Endodermal cell (in vitro differentiated cells): ENCODE results near the gene SYT5. TPM values are rescaled to one million over a fixed set of nuclear protein-coding genes. Genes with fewer than 3 reads are reported as not detected.

ENCODE experiments used
- DNase-seq: peaks from one replicate; pipeline ENCODE4 v3.0.0-alpha.2; 2017
- H3K27ac ChIP-seq: 2 replicates; pipeline ENCODE4 v1.5.1; 2013; ENCODE audit warnings: mild to moderate bottlenecking, low read depth, low read length, moderate library complexity
- H3K27me3 ChIP-seq: 2 replicates; pipeline ENCODE4 v1.6.1; 2013; ENCODE audit warnings: mild to moderate bottlenecking, low read length, moderate library complexity; ENCODE audit not compliant: insufficient read depth, control insufficient read depth, poor library complexity, severe bottlenecking
- H3K36me3 ChIP-seq: 2 replicates; pipeline ENCODE4 v1.7.0; 2013; ENCODE audit warnings: mild to moderate bottlenecking, low read length, moderate library complexity; ENCODE audit not compliant: control insufficient read depth, insufficient read depth
- H3K4me1 ChIP-seq: one replicate; pipeline ENCODE4 v1.7.0; 2013; ENCODE audit warnings: low read length; ENCODE audit not compliant: control insufficient read depth, insufficient read depth
- H3K4me3 ChIP-seq: 2 replicates; pipeline ENCODE4 v1.5.1; 2013; ENCODE audit warnings: mild to moderate bottlenecking, low read length, moderate library complexity
- H3K9ac ChIP-seq: 2 replicates; pipeline ENCODE4 v1.6.1; 2013; ENCODE audit warnings: mild to moderate bottlenecking, low read length, moderate library complexity; ENCODE audit not compliant: poor library complexity, severe bottlenecking; ENCODE audit errors: extremely low read depth
- H3K9me3 ChIP-seq: 2 replicates; pipeline ENCODE4 v1.6.1; 2013; ENCODE audit warnings: mild to moderate bottlenecking, low read length, moderate library complexity; ENCODE audit not compliant: control insufficient read depth
- H3K27ac Mint-ChIP-seq: 2 replicates; pipeline ENCODE4 v1.8.0; 2020; ENCODE audit warnings: mixed read lengths
- H3K27me3 Mint-ChIP-seq: 2 replicates; pipeline ENCODE4 v1.8.0; 2021; ENCODE audit warnings: mild to moderate bottlenecking, mixed read lengths; ENCODE audit not compliant: insufficient read depth
- H3K36me3 Mint-ChIP-seq: 2 replicates; pipeline ENCODE4 v1.8.0; 2020; ENCODE audit warnings: low read depth, mixed read lengths
- H3K4me1 Mint-ChIP-seq: 2 replicates; pipeline ENCODE4 v1.8.0; 2020; ENCODE audit warnings: mixed read lengths
- H3K4me3 Mint-ChIP-seq: 2 replicates; pipeline ENCODE4 v1.8.0; 2020; ENCODE audit warnings: mild to moderate bottlenecking, moderate library complexity, mixed read lengths
- H3K9me3 Mint-ChIP-seq: 2 replicates; pipeline ENCODE4 v1.8.0; 2020; ENCODE audit warnings: mild to moderate bottlenecking, mixed read lengths
- CTCF ChIP-seq: fragments of 200-600 bp; sonication (generic); conservative IDR thresholded peaks from 2 replicates; pipeline ENCODE4 v1.5.0; 2021; ENCODE audit warnings: antibody characterized with exemption, mild to moderate bottlenecking
- WGBS, 2 experiments: methylation state at CpG; one replicate each; pipeline versions ENCODE4 v1.1.5 to v1.1.7; 2013; ENCODE audit warnings: missing lambda C conversion rate in 2 of 2, mixed read lengths in 1 of 2; ENCODE audit not compliant: insufficient coverage in 1 of 2, insufficient read length in 1 of 2; 5-methylcytosine and 5-hydroxymethylcytosine counted together
- total RNA-seq, 2 donors: library from RNA; stranded (reverse); fragmentation: NEBNext Ultra II Directional in 1 of 2; extraction: Animal tissue kit (Norgen Biotek cat#: 25700) in 1 of 2; gene quantifications; 2 replicates in 1 of 2; 3 replicates in 1 of 2; pipeline ENCODE4 v1.2.1, GENCODE V29; 2021

SYT5 gene
- total RNA-seq, 2 donors from 2014 or later = not detected

- peaks cover 78% of the 10 kb centered on the region for H3K27me3 Mint-ChIP-seq
These were observed 18.3 kb downstream of the SYT5 start for GRCh38 chr19:55161571-55162322.

GRCh38 chr19:55160986-55161365, 19.1 kb downstream of the SYT5 start:
- Histone ChIP-seq H3K36me3 (no peaks in the 10 kb centered on the region), H3K27ac (no peak overlapping the region), H3K9me3 (no peaks in the 10 kb centered on the region), H3K9ac (no peak overlapping the region), H3K27me3 (no peaks in the 10 kb centered on the region), H3K4me1 (no peaks in the 10 kb centered on the region), H3K4me3 (no peak overlapping the region)
- WGBS, 2 experiments = 50 to 73% methylated on average over 15 to 32 of the region's 32 CpGs
- Mint-ChIP-seq H3K9me3 (peaks cover 2% of the 10 kb centered on the region), H3K4me3 (no peak overlapping the region), H3K36me3 (no peaks in the 10 kb centered on the region), H3K4me1 (peaks cover 6% of the 10 kb centered on the region), H3K27ac (no peak overlapping the region), H3K27me3 (peaks cover 86% of the 10 kb centered on the region)
- DNase-seq = no peak
- no peak for TF ChIP-seq CTCF

More at GRCh38 chr19:55161571-55162322, 18.3 kb downstream of the SYT5 start:
- Histone ChIP-seq H3K27ac (no peak overlapping the region), H3K4me1 (no peaks in the 10 kb centered on the region), H3K36me3 (no peaks in the 10 kb centered on the region), H3K4me3 (no peak overlapping the region), H3K9me3 (no peaks in the 10 kb centered on the region), H3K27me3 (no peaks in the 10 kb centered on the region), H3K9ac (no peak overlapping the region)
- peak; percentile 65 for DNase-seq
- peaks cover 8% of the 10 kb centered on the region for H3K4me1 Mint-ChIP-seq
- no peak overlapping the region for H3K27ac Mint-ChIP-seq
- 91 to 95% methylated on average over 48 to 51 of the region's 61 CpGs for WGBS, 2 experiments
- H3K36me3 Mint-ChIP-seq = no peaks in the 10 kb centered on the region
- peaks cover 2% of the 10 kb centered on the region for H3K9me3 Mint-ChIP-seq
- TF ChIP-seq CTCF = no peak
- H3K4me3 Mint-ChIP-seq = no peak overlapping the region

GRCh38 chr19:55160128-55160985, 19.7 kb downstream of the SYT5 start:
- Histone ChIP-seq H3K4me3 (no peak overlapping the region), H3K27me3 (no peaks in the 10 kb centered on the region), H3K9me3 (no peaks in the 10 kb centered on the region), H3K4me1 (no peaks in the 10 kb centered on the region), H3K9ac (no peak overlapping the region), H3K36me3 (no peaks in the 10 kb centered on the region), H3K27ac (no peak overlapping the region)
- Mint-ChIP-seq H3K27me3 (peaks cover 83% of the 10 kb centered on the region), H3K4me3 (no peak overlapping the region), H3K4me1 (peaks cover 6% of the 10 kb centered on the region), H3K9me3 (peaks cover 2% of the 10 kb centered on the region), H3K36me3 (no peaks in the 10 kb centered on the region), H3K27ac (no peak overlapping the region)
- 4% methylated on average over 14 to 33 of the region's 33 CpGs for WGBS, 2 experiments
- peak; percentile 99 for DNase-seq
- peak; percentile 99 for TF ChIP-seq CTCF
